CD14-positive monocyte (primary cell): ENCODE data around the gene SPTB. TPM values are rescaled to one million over a fixed set of nuclear protein-coding genes. Genes with fewer than 3 reads are reported as not detected.

Source experiments
- DNase-seq, 3 donors: peaks; one replicate each; pipeline ENCODE4 v3.0.0-alpha.2; 2011 to 2022
- H2AFZ ChIP-seq: 2 replicates; pipeline ENCODE4 v1.6.0; 2012; ENCODE audit warnings: mild to moderate bottlenecking, low read depth, low read length, inconsistent platforms; ENCODE audit not compliant: insufficient read depth, poor library complexity, severe bottlenecking
- H3K27ac ChIP-seq, 2 donors: 1 replicate in 1 of 2; 2 replicates in 1 of 2; pipeline ENCODE4 v1.5.1; 2012 to 2013; ENCODE audit warnings: low read length in 2 of 2, control low read depth in 1 of 2, inconsistent platforms in 1 of 2, low read depth in 1 of 2, mild to moderate bottlenecking in 1 of 2
- H3K27me3 ChIP-seq, 2 donors: one replicate each; pipeline versions ENCODE4 v1.6.0 to v1.6.1; 2011 to 2013; ENCODE audit warnings: low read length in 2 of 2; ENCODE audit not compliant: control insufficient read depth in 2 of 2, insufficient read depth in 2 of 2
- H3K36me3 ChIP-seq, 2 donors: replicated peaks in 1 of 2; 1 replicate in 1 of 2; 2 replicates in 1 of 2; pipeline versions ENCODE4 v1.5.1 to v1.6.1; 2012 to 2013; ENCODE audit warnings: low read length in 2 of 2, control low read depth in 1 of 2, inconsistent platforms in 1 of 2, mild to moderate bottlenecking in 1 of 2; ENCODE audit not compliant: insufficient read depth in 2 of 2, control insufficient read depth in 1 of 2
- H3K4me1 ChIP-seq, 2 donors: 1 replicate in 1 of 2; 2 replicates in 1 of 2; pipeline versions ENCODE4 v1.5.1 to v1.6.1; 2012 to 2013; ENCODE audit warnings: low read length in 2 of 2, control low read depth in 1 of 2, inconsistent platforms in 1 of 2, mild to moderate bottlenecking in 1 of 2, moderate library complexity in 1 of 2; ENCODE audit not compliant: insufficient read depth in 2 of 2, control insufficient read depth in 1 of 2
- H3K4me2 ChIP-seq: replicated peaks from 2 replicates; pipeline ENCODE3; 2012; ENCODE audit warnings: low read length, moderate library complexity, mild to moderate bottlenecking; ENCODE audit not compliant: poor library complexity, severe bottlenecking; ENCODE audit errors: extremely low read depth
- H3K4me3 ChIP-seq, 3 experiments: fragments of 200-600 bp in 1 of 3; sonication (generic) in 1 of 3; replicated peaks in 1 of 3; 1 replicate in 2 of 3; 2 replicates in 1 of 3; pipeline ENCODE4 v1.5.1; 2011 to 2013; ENCODE audit warnings: low read length in 3 of 3, mild to moderate bottlenecking in 3 of 3, control low read depth in 2 of 3, low read depth in 2 of 3, inconsistent platforms in 1 of 3, moderate library complexity in 1 of 3
- H3K79me2 ChIP-seq: 2 replicates; pipeline ENCODE4 v1.6.0; 2012; ENCODE audit warnings: mild to moderate bottlenecking, control low read depth, inconsistent platforms, low read length, moderate library complexity; ENCODE audit not compliant: insufficient read depth
- H3K9ac ChIP-seq: 2 replicates; pipeline ENCODE4 v1.6.0; 2017; ENCODE audit warnings: low read length, mild to moderate bottlenecking; ENCODE audit not compliant: insufficient read depth, poor library complexity, severe bottlenecking
- H3K9me3 ChIP-seq, 2 donors: replicated peaks in 1 of 2; 1 replicate in 1 of 2; 2 replicates in 1 of 2; pipeline versions ENCODE4 v1.5.1 to v1.6.1; 2012 to 2013; ENCODE audit warnings: low read length in 2 of 2, control low read depth in 1 of 2; ENCODE audit not compliant: control insufficient read depth in 1 of 2, insufficient read depth in 1 of 2
- H4K20me1 ChIP-seq: 2 replicates; pipeline ENCODE4 v1.6.0; 2012; ENCODE audit warnings: mild to moderate bottlenecking, low read length, control low read depth, moderate library complexity; ENCODE audit not compliant: insufficient read depth
- H3K27ac Mint-ChIP-seq, 7 donors: one replicate each; pipeline ENCODE4 v1.8.0; 2020; ENCODE audit warnings: mild to moderate bottlenecking in 7 of 7, mixed read lengths in 7 of 7, moderate library complexity in 6 of 7, inconsistent platforms in 2 of 7
- H3K27me3 Mint-ChIP-seq, 3 donors: one replicate each; pipeline ENCODE4 v1.8.0; 2021 to 2022; ENCODE audit warnings: low read depth in 3 of 3, mild to moderate bottlenecking in 3 of 3, mixed read lengths in 3 of 3, moderate library complexity in 3 of 3, inconsistent platforms in 1 of 3
- H3K36me3 Mint-ChIP-seq, 2 donors: one replicate each; pipeline ENCODE4 v1.8.0; 2020; ENCODE audit warnings: mixed read lengths in 2 of 2, inconsistent platforms in 1 of 2, mild to moderate bottlenecking in 1 of 2
- H3K4me1 Mint-ChIP-seq: one replicate; pipeline ENCODE4 v1.8.0; 2020; ENCODE audit warnings: mild to moderate bottlenecking, mixed read lengths
- H3K4me3 Mint-ChIP-seq, 2 donors: one replicate each; pipeline ENCODE4 v1.8.0; 2020; ENCODE audit warnings: mild to moderate bottlenecking in 2 of 2, mixed read lengths in 2 of 2, moderate library complexity in 1 of 2
- H3K9me3 Mint-ChIP-seq, 7 donors: one replicate each; pipeline ENCODE4 v1.8.0; 2020 to 2022; ENCODE audit warnings: mixed read lengths in 7 of 7, mild to moderate bottlenecking in 6 of 7, moderate library complexity in 6 of 7, inconsistent platforms in 2 of 7
- WGBS: methylation state at CpG from one replicate; pipeline ENCODE4 v1.1.5; 2013; ENCODE audit warnings: missing lambda C conversion rate; ENCODE audit not compliant: insufficient coverage; 5-methylcytosine and 5-hydroxymethylcytosine counted together
- intact Hi-C, 2 donors: fragments of 100-400 bp; cut with micrococcal nuclease; formaldehyde crosslinking; loops; one replicate each; pipeline versions ENCODE4 v1.15.0 to v1.15.1; 2023
- polyA plus RNA-seq, 3 donors: library from polyadenylated mRNA; depleted of rRNA in 1 of 3; unstranded in 2 of 3; stranded (reverse) in 1 of 3; fragments of 300-500 nt in 2 of 3; fragments of >200 nt in 1 of 3; fragmentation: Illumina TruSeq in 2 of 3; gene quantifications; 1 replicate in 2 of 3; 2 replicates in 1 of 3; pipeline ENCODE4 v1.2.3, GENCODE V29; 2012 to 2021
- TF ChIP-seq, protein P1 (sequence below): fragments of 200-600 bp; IDR thresholded peaks from one replicate; pipeline ENCODE4 v1.8.0; 2022; ENCODE audit warnings: antibody characterized with exemption, mild to moderate bottlenecking

Gene SPTB
- polyA plus RNA-seq, 3 donors = not detected

GRCh38 chr14:64748521-64748920 is 131.2 kb downstream of the SPTB start:
- H3K4me3 ChIP-seq = no peak overlapping the region
- no peak overlapping the region for H3K4me2 ChIP-seq
- peaks cover 0 to 5% (median 0%) of the 10 kb centered on the region in 7 donors for H3K9me3 Mint-ChIP-seq
- H3K27me3 Mint-ChIP-seq = peaks cover 0 to 3% (median 2%) of the 10 kb centered on the region in 3 donors
- no peaks in the 10 kb centered on the region for H3K79me2 ChIP-seq
- H3K27ac Mint-ChIP-seq = peak overlapping the region in 1 of 7 donors; percentile 58
- peaks cover 31 to 55% of the 10 kb centered on the region in 2 donors for H3K36me3 Mint-ChIP-seq
- H3K9ac ChIP-seq = no peak overlapping the region
- peaks cover 13 to 27% of the 10 kb centered on the region in 2 donors for H3K36me3 ChIP-seq
- no peak overlapping the region for H2AFZ ChIP-seq
- H3K27ac ChIP-seq = no peak overlapping the region
- DNase-seq = no peak
- H3K4me1 Mint-ChIP-seq = peaks cover 2% of the 10 kb centered on the region
- H3K4me3 Mint-ChIP-seq = no peak overlapping the region
- no peaks in the 10 kb centered on the region for H3K9me3 ChIP-seq
- intact Hi-C loops = no loop called here
- no peaks in the 10 kb centered on the region for H3K27me3 ChIP-seq
- peaks cover 3% of the 10 kb centered on the region for H4K20me1 ChIP-seq
- TF ChIP-seq, protein P1, sequence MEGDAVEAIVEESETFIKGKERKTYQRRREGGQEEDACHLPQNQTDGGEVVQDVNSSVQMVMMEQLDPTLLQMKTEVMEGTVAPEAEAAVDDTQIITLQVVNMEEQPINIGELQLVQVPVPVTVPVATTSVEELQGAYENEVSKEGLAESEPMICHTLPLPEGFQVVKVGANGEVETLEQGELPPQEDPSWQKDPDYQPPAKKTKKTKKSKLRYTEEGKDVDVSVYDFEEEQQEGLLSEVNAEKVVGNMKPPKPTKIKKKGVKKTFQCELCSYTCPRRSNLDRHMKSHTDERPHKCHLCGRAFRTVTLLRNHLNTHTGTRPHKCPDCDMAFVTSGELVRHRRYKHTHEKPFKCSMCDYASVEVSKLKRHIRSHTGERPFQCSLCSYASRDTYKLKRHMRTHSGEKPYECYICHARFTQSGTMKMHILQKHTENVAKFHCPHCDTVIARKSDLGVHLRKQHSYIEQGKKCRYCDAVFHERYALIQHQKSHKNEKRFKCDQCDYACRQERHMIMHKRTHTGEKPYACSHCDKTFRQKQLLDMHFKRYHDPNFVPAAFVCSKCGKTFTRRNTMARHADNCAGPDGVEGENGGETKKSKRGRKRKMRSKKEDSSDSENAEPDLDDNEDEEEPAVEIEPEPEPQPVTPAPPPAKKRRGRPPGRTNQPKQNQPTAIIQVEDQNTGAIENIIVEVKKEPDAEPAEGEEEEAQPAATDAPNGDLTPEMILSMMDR = no peak
- H3K4me1 ChIP-seq = no peaks in the 10 kb centered on the region
- 84% methylated on average over 3 of the region's 6 CpGs for WGBS

DNA sequence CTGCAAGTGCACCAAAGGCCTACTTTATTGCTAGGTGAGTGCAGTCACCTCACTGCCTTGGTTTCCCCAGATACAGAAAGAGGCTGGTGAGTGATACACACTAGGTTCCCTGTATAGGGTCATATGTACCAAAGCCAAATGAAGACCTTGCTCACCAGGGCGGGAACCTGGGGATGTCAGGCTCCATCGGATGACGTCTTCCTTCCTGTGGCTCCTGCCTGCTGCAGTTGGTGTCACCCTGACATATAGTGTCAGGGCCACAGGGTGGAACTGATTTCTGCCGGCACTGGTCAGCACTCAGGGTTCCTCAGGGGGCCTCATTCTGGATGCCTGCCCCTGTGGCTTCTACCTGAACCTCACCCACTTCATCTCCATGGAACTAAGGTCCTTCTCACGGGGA is 132.4 kb downstream of the SPTB start:
- WGBS = 77% methylated on average over 4 of the region's 5 CpGs
- H3K4me1 Mint-ChIP-seq = peaks cover 2% of the 10 kb centered on the region
- no peaks in the 10 kb centered on the region for H3K27me3 ChIP-seq
- no peaks in the 10 kb centered on the region for H3K9me3 ChIP-seq
- H3K9me3 Mint-ChIP-seq = peaks cover 0 to 5% (median 0%) of the 10 kb centered on the region in 7 donors
- peaks cover 24 to 39% of the 10 kb centered on the region in 2 donors for H3K36me3 ChIP-seq
- H3K27me3 Mint-ChIP-seq = peaks cover 0 to 3% (median 2%) of the 10 kb centered on the region in 3 donors
- H3K79me2 ChIP-seq = no peaks in the 10 kb centered on the region
- H3K4me1 ChIP-seq = no peaks in the 10 kb centered on the region
- no peak overlapping the region for H3K4me2 ChIP-seq
- intact Hi-C loops = no loop called here
- DNase-seq = no peak
- TF ChIP-seq, protein P1 = no peak
- H3K4me3 Mint-ChIP-seq = no peak overlapping the region
- no peak overlapping the region for H3K4me3 ChIP-seq
- no peak overlapping the region for H3K27ac Mint-ChIP-seq
- no peak overlapping the region for H3K27ac ChIP-seq
- H4K20me1 ChIP-seq = peaks cover 3% of the 10 kb centered on the region
- H3K9ac ChIP-seq = no peak overlapping the region
- peaks cover 39 to 65% of the 10 kb centered on the region in 2 donors for H3K36me3 Mint-ChIP-seq
- H2AFZ ChIP-seq = no peak overlapping the region
